ENCODE data around the gene TNFRSF12A. TPM values are rescaled to one million over a fixed set of nuclear protein-coding genes. Genes with fewer than 3 reads are reported as not detected.
A peak's percentile ranks its signal among the peaks of the same experiment; 100 is the strongest.

The TNFRSF12A gene
- total and polyA plus RNA-seq, 2 of the 13 experiments (the other 11 are each of a cell fraction or from before 2014, with no cell fraction given), result 61.9 to 66.0 TPM

DNA sequence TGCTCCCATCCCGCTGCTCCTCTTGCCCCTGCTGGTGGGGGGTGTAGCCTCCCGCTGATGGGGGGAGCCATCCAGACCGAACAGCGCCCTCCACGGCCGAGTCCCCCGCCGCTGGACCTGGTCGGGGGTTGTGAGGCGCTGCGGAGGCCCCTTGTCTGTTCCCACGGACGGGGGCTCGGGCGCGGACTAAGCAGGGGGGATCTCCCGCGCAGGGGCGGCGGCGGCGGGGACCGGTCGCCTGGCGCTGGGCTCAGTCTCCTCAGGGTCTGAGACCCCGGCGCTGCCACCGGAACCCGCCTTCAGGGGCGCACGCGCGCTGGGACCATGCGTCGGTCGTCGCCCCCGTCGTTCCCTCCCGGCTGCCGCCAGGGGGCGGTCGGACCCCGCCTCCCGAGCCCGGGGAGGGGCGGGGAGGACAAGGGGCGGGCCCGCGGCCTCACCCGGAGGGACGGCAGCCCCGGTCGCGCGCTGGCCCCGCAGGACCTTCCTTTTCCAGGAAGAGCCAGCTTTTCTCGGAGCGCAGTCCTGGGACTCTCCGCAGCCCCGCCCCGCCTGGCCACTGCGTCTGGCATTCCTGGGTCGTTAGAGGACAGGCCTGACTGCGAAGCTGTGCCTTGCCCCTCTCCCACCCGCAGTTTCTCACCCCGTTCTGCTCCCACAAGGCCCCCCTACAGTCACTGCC, 39.0 kb downstream of the TNFRSF12A start (continued):
- TF ChIP-seq NFATC3 (CRISPR knock-in tag; IDR thresholded peaks at IDR 0.05), result no peak
- no peak for TF ChIP-seq RFX3 (CRISPR knock-in tag; IDR thresholded peaks at IDR 0.05)
- TF ChIP-seq ZNF138 (CRISPR knock-in tag; IDR thresholded peaks at IDR 0.05; ENCODE audit: low read depth), result 0 out of 2 replicates have a peak, but pooled peaks have one; percentile 25
- peak; percentile 81; the same call in 1 of the 2 replicates for TF ChIP-seq ZNF567 (CRISPR knock-in tag; IDR thresholded peaks at IDR 0.05; ENCODE audit: borderline replicate concordance)
- TF ChIP-seq ZEB1 (IDR thresholded peaks at IDR 0.05; ENCODE audit: insufficient replicate concordance, low read depth), result no peak
- TF ChIP-seq RFX1 (IDR thresholded peaks at IDR 0.05), result no peak
- TF ChIP-seq ZNF350 (CRISPR knock-in tag; IDR thresholded peaks at IDR 0.05; ENCODE audit: borderline replicate concordance, low read depth), result 0 out of 2 replicates have a peak, but pooled peaks have one; percentile 20
- TF ChIP-seq GZF1 (CRISPR knock-in tag; IDR thresholded peaks at IDR 0.05), result no peak
- TF ChIP-seq, protein P1, sequence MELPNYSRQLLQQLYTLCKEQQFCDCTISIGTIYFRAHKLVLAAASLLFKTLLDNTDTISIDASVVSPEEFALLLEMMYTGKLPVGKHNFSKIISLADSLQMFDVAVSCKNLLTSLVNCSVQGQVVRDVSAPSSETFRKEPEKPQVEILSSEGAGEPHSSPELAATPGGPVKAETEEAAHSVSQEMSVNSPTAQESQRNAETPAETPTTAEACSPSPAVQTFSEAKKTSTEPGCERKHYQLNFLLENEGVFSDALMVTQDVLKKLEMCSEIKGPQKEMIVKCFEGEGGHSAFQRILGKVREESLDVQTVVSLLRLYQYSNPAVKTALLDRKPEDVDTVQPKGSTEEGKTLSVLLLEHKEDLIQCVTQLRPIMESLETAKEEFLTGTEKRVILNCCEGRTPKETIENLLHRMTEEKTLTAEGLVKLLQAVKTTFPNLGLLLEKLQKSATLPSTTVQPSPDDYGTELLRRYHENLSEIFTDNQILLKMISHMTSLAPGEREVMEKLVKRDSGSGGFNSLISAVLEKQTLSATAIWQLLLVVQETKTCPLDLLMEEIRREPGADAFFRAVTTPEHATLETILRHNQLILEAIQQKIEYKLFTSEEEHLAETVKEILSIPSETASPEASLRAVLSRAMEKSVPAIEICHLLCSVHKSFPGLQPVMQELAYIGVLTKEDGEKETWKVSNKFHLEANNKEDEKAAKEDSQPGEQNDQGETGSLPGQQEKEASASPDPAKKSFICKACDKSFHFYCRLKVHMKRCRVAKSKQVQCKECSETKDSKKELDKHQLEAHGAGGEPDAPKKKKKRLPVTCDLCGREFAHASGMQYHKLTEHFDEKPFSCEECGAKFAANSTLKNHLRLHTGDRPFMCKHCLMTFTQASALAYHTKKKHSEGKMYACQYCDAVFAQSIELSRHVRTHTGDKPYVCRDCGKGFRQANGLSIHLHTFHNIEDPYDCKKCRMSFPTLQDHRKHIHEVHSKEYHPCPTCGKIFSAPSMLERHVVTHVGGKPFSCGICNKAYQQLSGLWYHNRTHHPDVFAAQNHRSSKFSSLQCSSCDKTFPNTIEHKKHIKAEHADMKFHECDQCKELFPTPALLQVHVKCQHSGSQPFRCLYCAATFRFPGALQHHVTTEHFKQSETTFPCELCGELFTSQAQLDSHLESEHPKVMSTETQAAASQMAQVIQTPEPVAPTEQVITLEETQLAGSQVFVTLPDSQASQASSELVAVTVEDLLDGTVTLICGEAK (IDR thresholded peaks at IDR 0.05), result no peak
- TF ChIP-seq, protein P1 (CRISPR knock-in tag; IDR thresholded peaks at IDR 0.05), result no peak
- TF ChIP-seq, protein P2, sequence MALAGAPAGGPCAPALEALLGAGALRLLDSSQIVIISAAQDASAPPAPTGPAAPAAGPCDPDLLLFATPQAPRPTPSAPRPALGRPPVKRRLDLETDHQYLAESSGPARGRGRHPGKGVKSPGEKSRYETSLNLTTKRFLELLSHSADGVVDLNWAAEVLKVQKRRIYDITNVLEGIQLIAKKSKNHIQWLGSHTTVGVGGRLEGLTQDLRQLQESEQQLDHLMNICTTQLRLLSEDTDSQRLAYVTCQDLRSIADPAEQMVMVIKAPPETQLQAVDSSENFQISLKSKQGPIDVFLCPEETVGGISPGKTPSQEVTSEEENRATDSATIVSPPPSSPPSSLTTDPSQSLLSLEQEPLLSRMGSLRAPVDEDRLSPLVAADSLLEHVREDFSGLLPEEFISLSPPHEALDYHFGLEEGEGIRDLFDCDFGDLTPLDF (CRISPR knock-in tag; IDR thresholded peaks at IDR 0.05), result no peak
- 0 out of 2 replicates have a peak, but pooled peaks have one; percentile 26 for TF ChIP-seq ZNF550 (CRISPR knock-in tag; IDR thresholded peaks at IDR 0.05; ENCODE audit: borderline replicate concordance)
- TF ChIP-seq SIX1 (CRISPR knock-in tag; IDR thresholded peaks at IDR 0.05; ENCODE audit: borderline replicate concordance), result no peak
- TF ChIP-seq PHF8 (CRISPR knock-in tag; IDR thresholded peaks at IDR 0.05), result peak; percentile 66
- TF ChIP-seq ZNF20 (CRISPR knock-in tag; IDR thresholded peaks at IDR 0.05), result no peak
- TF ChIP-seq NFYB (CRISPR knock-in tag; IDR thresholded peaks at IDR 0.05), result no peak; the same call in 1 of the 2 replicates

Data from HepG2 (cell line).